Measurements from ENCODE around the gene IL1F10.
A peak's percentile ranks its signal among the peaks of the same experiment; 100 is the strongest.

DNA sequence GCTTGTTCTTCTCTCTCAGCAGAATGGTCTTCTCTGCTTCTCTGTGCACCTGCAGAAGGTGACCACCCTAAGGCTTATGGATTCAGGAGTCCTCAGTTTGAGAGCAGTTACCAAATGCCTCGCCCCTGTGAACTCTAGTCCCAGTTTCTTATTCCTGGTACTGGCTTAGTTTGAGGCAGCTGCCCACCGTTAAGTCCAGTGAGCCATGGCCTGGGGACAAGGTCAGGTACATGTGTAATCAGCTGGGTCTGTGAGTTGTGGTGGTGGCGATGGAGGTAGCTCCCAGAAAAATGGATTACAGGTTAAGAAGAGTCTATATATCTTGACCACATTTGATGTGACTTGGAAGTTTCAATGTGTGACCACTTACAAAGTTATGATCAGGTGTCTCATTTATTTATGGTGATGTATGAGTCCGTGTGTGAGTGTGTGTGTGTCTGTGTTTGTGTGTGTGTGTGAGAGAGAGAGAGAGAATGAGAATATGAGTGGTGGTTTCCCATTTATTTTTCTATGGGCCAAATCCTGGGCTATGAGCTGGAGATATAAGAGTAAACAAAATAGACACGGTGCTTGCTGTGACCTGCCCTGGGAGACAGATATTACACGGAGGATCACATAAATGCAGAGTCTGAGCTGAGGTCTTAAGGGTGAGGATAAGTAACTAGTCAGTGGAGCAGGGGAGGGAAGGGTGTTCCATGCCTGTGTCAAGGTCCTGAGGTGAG lies 46.6 kb downstream of the IL1F10 start:
- TF ChIP-seq CTCF (IDR thresholded peaks at IDR 0.05) (no peak), POLR2A (IDR thresholded peaks at IDR 0.05) (peak in 1 of 4 donors; percentile 28)

Data from esophagus squamous epithelium (tissue), 4 donors.